OCI-LY1 (cell line): ENCODE measurements around the gene OLFM2.

Experiments used
- H2AFZ ChIP-seq: fragments of 200-600 bp; sonication (generic), shearing (Covaris generic); 2 replicates; pipeline ENCODE4 v1.6.0; 2014; ENCODE audit warnings: antibody characterized with exemption, mild to moderate bottlenecking, low read length
- H3F3A ChIP-seq: fragments of 200-600 bp; sonication (generic), shearing (Covaris generic); 2 replicates; pipeline ENCODE4 v1.6.0; 2014; ENCODE audit warnings: mild to moderate bottlenecking, antibody characterized with exemption, low read length, moderate library complexity; ENCODE audit not compliant: insufficient read depth
- H3K27ac ChIP-seq: fragments of 200-600 bp; sonication (generic); 2 replicates; pipeline ENCODE4 v1.5.1; 2014; ENCODE audit warnings: low read length, mixed run types, mild to moderate bottlenecking, low read depth; ENCODE audit not compliant: poor library complexity, severe bottlenecking
- H3K27me3 ChIP-seq: fragments of 200-600 bp; sonication (generic); 2 replicates; pipeline ENCODE4 v1.6.0; 2014; ENCODE audit warnings: antibody characterized with exemption, mild to moderate bottlenecking, low read length, moderate library complexity; ENCODE audit not compliant: insufficient read depth
- H3K36me3 ChIP-seq: fragments of 200-600 bp; sonication (generic); 2 replicates; pipeline ENCODE4 v1.6.1; 2014; ENCODE audit warnings: mild to moderate bottlenecking, antibody characterized with exemption, low read length, moderate library complexity, mixed read lengths; ENCODE audit not compliant: insufficient read depth
- H3K4me1 ChIP-seq: fragments of 200-600 bp; sonication (generic); 2 replicates; pipeline ENCODE4 v1.5.1; 2014; ENCODE audit warnings: mild to moderate bottlenecking, low read length, moderate library complexity; ENCODE audit not compliant: insufficient read depth, severe bottlenecking
- H3K4me2 ChIP-seq: fragments of 200-600 bp; sonication (generic), shearing (Covaris generic); 2 replicates; pipeline ENCODE4 v1.6.1; 2014; ENCODE audit warnings: low read length
- H3K4me3 ChIP-seq: fragments of 200-600 bp; sonication (generic); 2 replicates; pipeline ENCODE4 v1.5.1; 2014; ENCODE audit warnings: low read length, low read depth, mild to moderate bottlenecking, mixed read lengths; ENCODE audit not compliant: poor library complexity, severe bottlenecking
- H3K79me2 ChIP-seq: fragments of 200-600 bp; shearing (Covaris generic); 2 replicates; pipeline ENCODE4 v1.6.1; 2016; ENCODE audit warnings: mixed run types, low read length, mixed read lengths; ENCODE audit not compliant: insufficient read depth
- H3K9ac ChIP-seq: fragments of 200-600 bp; sonication (generic), shearing (Covaris generic); 2 replicates; pipeline ENCODE4 v1.6.1; 2014; ENCODE audit warnings: mild to moderate bottlenecking, low read length, mixed read lengths
- H3K9me2 ChIP-seq: fragments of 200-600 bp; sonication (generic), shearing (Covaris generic); 2 replicates; pipeline ENCODE4 v1.6.1; 2014; ENCODE audit warnings: low read depth, mild to moderate bottlenecking, low read length, mixed read lengths
- H3K9me3 ChIP-seq: fragments of 200-600 bp; shearing (Covaris generic); 2 replicates; pipeline ENCODE4 v1.6.1; 2014; ENCODE audit warnings: low read length, mixed read lengths
- H4K20me1 ChIP-seq: fragments of 200-600 bp; sonication (generic), shearing (Covaris generic); 2 replicates; pipeline ENCODE4 v1.6.0; 2016; ENCODE audit warnings: mild to moderate bottlenecking, low read length; ENCODE audit not compliant: insufficient read depth
- EZH2 ChIP-seq: fragments of 200-600 bp; sonication (generic), shearing (Covaris generic); IDR thresholded peaks from 2 replicates; pipeline ENCODE4 v1.8.0; 2017; ENCODE audit warnings: borderline replicate concordance, mixed run types, mild to moderate bottlenecking, antibody characterized with exemption, low read length, moderate library complexity, mixed read lengths
- TF ChIP-seq, protein P1 (sequence below): fragments of 200-600 bp; sonication (generic), shearing (Covaris generic); IDR thresholded peaks from 2 replicates; pipeline ENCODE4 v1.5.1; 2017; ENCODE audit warnings: mild to moderate bottlenecking, antibody characterized with exemption, low read length, moderate library complexity, mixed read lengths

OLFM2 gene

DNA sequence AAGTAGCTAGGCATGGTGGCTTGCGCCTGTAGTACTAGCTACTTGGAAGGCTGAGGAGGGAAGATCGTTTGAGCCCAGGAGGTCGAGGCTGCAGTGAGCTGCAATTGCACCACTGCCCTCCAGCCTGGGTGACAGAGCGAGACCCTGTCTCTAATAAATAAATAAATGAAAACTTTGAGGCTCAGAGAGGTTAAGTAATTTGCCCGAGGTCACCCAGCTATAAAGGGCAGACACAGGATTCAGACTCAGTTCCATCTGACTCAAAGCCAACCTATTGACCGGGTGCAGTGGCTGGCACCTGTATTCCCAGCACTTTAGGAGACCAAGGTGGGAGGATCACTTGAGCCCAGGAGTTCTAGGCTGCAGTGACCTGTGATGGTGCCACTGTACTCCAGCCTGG is 7.4 kb upstream of the OLFM2 start:
- Histone ChIP-seq H3K4me2 (no peak overlapping the region), H3K9me3 (0 out of 2 replicates have a peak, but pooled peaks cover 3% of the 10 kb centered on the region), H3K36me3 (no peaks in the 10 kb centered on the region; the same call in 1 of the 2 replicates), H3K4me3 (no peak overlapping the region), H3K79me2 (no peaks in the 10 kb centered on the region), H3K4me1 (no peaks in the 10 kb centered on the region), H3K27me3 (peaks cover 6% of the 10 kb centered on the region; the same call in 1 of the 2 replicates), H3K27ac (no peak overlapping the region), H3F3A (no peaks in the 10 kb centered on the region), H3K9me2 (no peaks in the 10 kb centered on the region), H4K20me1 (no peaks in the 10 kb centered on the region), H2AFZ (no peak overlapping the region), H3K9ac (no peak overlapping the region)
- TF ChIP-seq, protein P1, sequence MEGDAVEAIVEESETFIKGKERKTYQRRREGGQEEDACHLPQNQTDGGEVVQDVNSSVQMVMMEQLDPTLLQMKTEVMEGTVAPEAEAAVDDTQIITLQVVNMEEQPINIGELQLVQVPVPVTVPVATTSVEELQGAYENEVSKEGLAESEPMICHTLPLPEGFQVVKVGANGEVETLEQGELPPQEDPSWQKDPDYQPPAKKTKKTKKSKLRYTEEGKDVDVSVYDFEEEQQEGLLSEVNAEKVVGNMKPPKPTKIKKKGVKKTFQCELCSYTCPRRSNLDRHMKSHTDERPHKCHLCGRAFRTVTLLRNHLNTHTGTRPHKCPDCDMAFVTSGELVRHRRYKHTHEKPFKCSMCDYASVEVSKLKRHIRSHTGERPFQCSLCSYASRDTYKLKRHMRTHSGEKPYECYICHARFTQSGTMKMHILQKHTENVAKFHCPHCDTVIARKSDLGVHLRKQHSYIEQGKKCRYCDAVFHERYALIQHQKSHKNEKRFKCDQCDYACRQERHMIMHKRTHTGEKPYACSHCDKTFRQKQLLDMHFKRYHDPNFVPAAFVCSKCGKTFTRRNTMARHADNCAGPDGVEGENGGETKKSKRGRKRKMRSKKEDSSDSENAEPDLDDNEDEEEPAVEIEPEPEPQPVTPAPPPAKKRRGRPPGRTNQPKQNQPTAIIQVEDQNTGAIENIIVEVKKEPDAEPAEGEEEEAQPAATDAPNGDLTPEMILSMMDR = no peak
- TF ChIP-seq EZH2 = no peak

DNA sequence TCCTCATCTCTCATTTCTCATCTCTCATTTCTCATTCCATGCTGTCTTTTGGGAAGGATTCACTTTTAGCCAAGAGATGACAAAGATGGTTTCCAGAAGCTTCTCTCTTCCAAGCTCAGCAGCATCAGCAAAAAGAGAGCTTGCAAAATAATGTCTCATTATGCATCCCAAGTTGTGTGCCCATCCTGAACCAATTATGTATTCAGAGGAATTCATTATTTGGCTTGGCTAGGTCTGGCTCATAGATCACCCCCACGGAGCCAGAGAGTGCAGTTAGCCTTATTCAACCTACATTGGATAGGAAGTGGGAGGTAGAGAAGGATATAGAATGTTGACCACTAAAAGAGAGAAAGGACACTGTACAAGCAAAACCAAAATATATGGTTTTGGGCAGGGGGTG is 5.4 kb upstream of the OLFM2 start:
- peaks cover 6% of the 10 kb centered on the region; the same call in 1 of the 2 replicates for H3K27me3 ChIP-seq
- no peaks in the 10 kb centered on the region for H3K9me2 ChIP-seq
- TF ChIP-seq, protein P1 = no peak
- no peak for TF ChIP-seq EZH2
- H3K4me1 ChIP-seq = no peaks in the 10 kb centered on the region
- H4K20me1 ChIP-seq = no peaks in the 10 kb centered on the region
- H3K79me2 ChIP-seq = no peaks in the 10 kb centered on the region
- H3K36me3 ChIP-seq = no peaks in the 10 kb centered on the region; the same call in 1 of the 2 replicates
- no peak overlapping the region for H3K4me2 ChIP-seq
- no peak overlapping the region for H2AFZ ChIP-seq
- H3K9ac ChIP-seq = no peak overlapping the region
- H3F3A ChIP-seq = no peaks in the 10 kb centered on the region
- no peak overlapping the region for H3K4me3 ChIP-seq
- 0 out of 2 replicates have a peak, but pooled peaks cover 3% of the 10 kb centered on the region for H3K9me3 ChIP-seq
- no peak overlapping the region for H3K27ac ChIP-seq

DNA sequence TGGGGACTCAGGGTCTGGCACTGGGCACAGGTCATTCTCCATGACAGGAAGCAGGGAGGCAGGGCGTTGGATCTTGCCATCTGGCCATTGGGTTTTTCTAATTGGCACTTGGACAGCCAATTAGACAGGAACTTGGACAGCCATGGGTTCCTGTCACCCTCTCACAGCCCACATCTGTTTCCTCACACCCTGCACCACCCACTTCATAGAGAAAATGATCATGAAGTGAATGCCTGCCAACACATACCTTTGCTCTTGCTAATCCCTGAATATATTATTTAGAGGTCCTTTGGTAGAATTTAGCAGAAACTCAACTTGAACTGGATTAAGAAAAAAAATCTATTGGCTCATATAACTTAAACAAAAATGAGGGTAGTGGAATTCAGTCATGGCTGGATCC is 4.9 kb upstream of the OLFM2 start:
- Histone ChIP-seq H3K4me2 (no peak overlapping the region), H3K79me2 (no peaks in the 10 kb centered on the region), H3K4me1 (no peaks in the 10 kb centered on the region)

More for the DNA sequence above, 4.9 kb upstream of the OLFM2 start:
- no peaks in the 10 kb centered on the region for H3F3A ChIP-seq
- TF ChIP-seq, protein P1 = no peak
- no peak for TF ChIP-seq EZH2
- H3K9me3 ChIP-seq = 0 out of 2 replicates have a peak, but pooled peaks cover 3% of the 10 kb centered on the region
- peaks cover 6% of the 10 kb centered on the region; the same call in 1 of the 2 replicates for H3K27me3 ChIP-seq
- H2AFZ ChIP-seq = no peak overlapping the region
- H3K27ac ChIP-seq = no peak overlapping the region
- no peaks in the 10 kb centered on the region for H3K9me2 ChIP-seq
- H3K4me3 ChIP-seq = no peak overlapping the region
- H3K9ac ChIP-seq = no peak overlapping the region
- no peaks in the 10 kb centered on the region; the same call in 1 of the 2 replicates for H3K36me3 ChIP-seq
- H4K20me1 ChIP-seq = no peaks in the 10 kb centered on the region
